ENCODE data around the gene ACSF2.

DNA sequence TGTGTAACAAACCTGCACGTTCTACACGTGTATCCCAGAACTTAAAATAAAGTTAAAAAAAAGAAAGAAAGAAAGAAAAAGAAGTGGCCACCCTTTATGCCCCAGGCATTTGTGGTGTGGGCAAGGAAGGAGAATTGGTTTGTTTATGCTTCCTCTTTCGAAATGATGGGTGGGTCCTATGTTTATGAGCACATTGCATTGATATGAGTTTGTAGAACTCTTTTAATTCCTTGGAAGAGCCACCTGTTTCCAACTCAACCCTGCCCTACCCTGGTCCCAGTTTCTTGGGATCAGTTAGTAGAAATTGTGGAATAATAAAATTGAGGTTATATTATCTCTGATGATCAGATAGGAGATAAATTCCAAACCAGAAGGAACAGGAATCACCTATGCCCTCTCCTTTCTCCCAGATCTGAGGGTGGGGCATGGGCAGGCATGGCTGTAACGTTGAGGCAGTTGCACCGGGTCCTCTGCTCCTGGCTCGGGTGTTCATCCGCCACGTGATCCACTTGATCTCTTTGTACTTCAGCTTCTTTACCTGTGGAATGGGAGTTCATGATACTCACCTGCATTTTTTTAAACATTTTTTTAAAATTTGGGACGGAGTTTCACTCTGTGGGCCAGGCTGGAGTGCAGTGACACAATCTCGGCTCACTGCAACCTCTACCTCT lies 26.7 kb downstream of the ACSF2 start:
- TF ChIP-seq, protein P1, sequence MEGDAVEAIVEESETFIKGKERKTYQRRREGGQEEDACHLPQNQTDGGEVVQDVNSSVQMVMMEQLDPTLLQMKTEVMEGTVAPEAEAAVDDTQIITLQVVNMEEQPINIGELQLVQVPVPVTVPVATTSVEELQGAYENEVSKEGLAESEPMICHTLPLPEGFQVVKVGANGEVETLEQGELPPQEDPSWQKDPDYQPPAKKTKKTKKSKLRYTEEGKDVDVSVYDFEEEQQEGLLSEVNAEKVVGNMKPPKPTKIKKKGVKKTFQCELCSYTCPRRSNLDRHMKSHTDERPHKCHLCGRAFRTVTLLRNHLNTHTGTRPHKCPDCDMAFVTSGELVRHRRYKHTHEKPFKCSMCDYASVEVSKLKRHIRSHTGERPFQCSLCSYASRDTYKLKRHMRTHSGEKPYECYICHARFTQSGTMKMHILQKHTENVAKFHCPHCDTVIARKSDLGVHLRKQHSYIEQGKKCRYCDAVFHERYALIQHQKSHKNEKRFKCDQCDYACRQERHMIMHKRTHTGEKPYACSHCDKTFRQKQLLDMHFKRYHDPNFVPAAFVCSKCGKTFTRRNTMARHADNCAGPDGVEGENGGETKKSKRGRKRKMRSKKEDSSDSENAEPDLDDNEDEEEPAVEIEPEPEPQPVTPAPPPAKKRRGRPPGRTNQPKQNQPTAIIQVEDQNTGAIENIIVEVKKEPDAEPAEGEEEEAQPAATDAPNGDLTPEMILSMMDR (IDR thresholded peaks at IDR 0.05), result no peak
- no peak for TF ChIP-seq EZH2 (IDR thresholded peaks at IDR 0.05)

Data from neural progenitor cell (in vitro differentiated cells).